Calu3 (cell line): ENCODE results near the gene FLOT2. TPM values are rescaled to one million over a fixed set of nuclear protein-coding genes. Genes with fewer than 3 reads are reported as not detected.
"Not testable (repeated sequence)": the region's sequence is repeated elsewhere in the genome, so short reads cannot be mapped to it uniquely, and the experiment has no call there.

Experiments
- BruUV-seq: library from RNA; stranded (reverse); fragments of 400-500 nt; replicated peaks from 2 replicates; lab custom pipeline; 2021; lab: Mats Ljungman, UMichigan
- CTCF ChIA-PET: fragments of 300-600 bp; sonication (Branson Sonifier 250); formaldehyde crosslinking; loops from one replicate; lab custom pipeline; 2022; ENCODE audit warnings: antibody characterized with exemption; lab: Charles Lee
- DNase-seq: peaks from one replicate; pipeline ENCODE4 v3.0.0; 2022
- H3K27ac Mint-ChIP-seq: one replicate; pipeline ENCODE4 v1.8.0; 2022; ENCODE audit warnings: mixed read lengths; ENCODE audit not compliant: unreplicated experiment
- H3K27me3 Mint-ChIP-seq: one replicate; pipeline ENCODE4 v1.8.0; 2022; ENCODE audit warnings: mixed read lengths; ENCODE audit not compliant: unreplicated experiment
- H3K36me3 Mint-ChIP-seq: one replicate; pipeline ENCODE4 v1.8.0; 2022; ENCODE audit warnings: mild to moderate bottlenecking, moderate library complexity, mixed read lengths; ENCODE audit not compliant: insufficient read depth, unreplicated experiment
- H3K4me1 Mint-ChIP-seq: one replicate; pipeline ENCODE4 v1.8.0; 2022; ENCODE audit warnings: mild to moderate bottlenecking, low read depth, mixed read lengths; ENCODE audit not compliant: unreplicated experiment
- H3K4me3 Mint-ChIP-seq: one replicate; pipeline ENCODE4 v1.8.0; 2022; ENCODE audit warnings: mild to moderate bottlenecking, low read depth, moderate library complexity, mixed read lengths; ENCODE audit not compliant: unreplicated experiment
- H3K9me3 Mint-ChIP-seq: one replicate; pipeline ENCODE4 v1.8.0; 2022; ENCODE audit warnings: low read depth, mixed read lengths; ENCODE audit not compliant: unreplicated experiment
- CTCF ChIP-seq: fragments of 200-600 bp; IDR thresholded peaks from one replicate; pipeline ENCODE4 v1.8.0; 2022; ENCODE audit warnings: antibody characterized with exemption; ENCODE audit not compliant: unreplicated experiment
- intact Hi-C: fragments of 100-400 bp; cut with micrococcal nuclease; formaldehyde crosslinking; loops from one replicate; pipeline ENCODE4 v1.10.0; 2022; ENCODE audit not compliant: unreplicated experiment
- total RNA-seq: library from RNA; stranded (reverse); gene quantifications from 2 replicates; pipeline ENCODE4 v1.2.3, GENCODE V29; 2022

FLOT2 gene
- total RNA-seq, 1 experiment from 2014 or later: 152 TPM

GRCh38 chr17:28895794-28896447, 1.6 kb downstream of the FLOT2 start:
- CTCF ChIA-PET: interaction anchor here (0.7 kb wide), 1 partner anchor 17 kb away, joined by 3 read pairs; no protein-coding TSS in a partner anchor
- Mint-ChIP-seq H3K4me3 (peak overlapping the region; percentile 93), H3K27ac (peak overlapping the region; percentile 34), H3K9me3 (no peaks in the 10 kb centered on the region), H3K4me1 (peaks cover 25% of the 10 kb centered on the region), H3K36me3 (peaks cover 36% of the 10 kb centered on the region), H3K27me3 (no peaks in the 10 kb centered on the region)
- no peak for DNase-seq
- TF ChIP-seq CTCF: no peak
- no TSS peak for BruUV-seq
- intact Hi-C loops: no loop called here

- Mint-ChIP-seq H3K36me3 (peaks cover 39% of the 10 kb centered on the region), H3K4me1 (peaks cover 25% of the 10 kb centered on the region), H3K4me3 (peak overlapping the region; percentile 10), H3K27ac (peak overlapping the region; percentile 33)
- H3K27me3 Mint-ChIP-seq, H3K9me3 Mint-ChIP-seq, intact Hi-C loops, BruUV-seq, DNase-seq: not testable (repeated sequence)
- CTCF ChIA-PET: interaction anchor here (0.7 to 1.6 kb wide), 4 partner anchors 52 to 342 kb away, joined by 4 to 6 read pairs (median 4); partner anchors contain the start of gene PHF12
These were observed 4.0 kb downstream of the FLOT2 start for GRCh38 chr17:28893248-28894183.

GRCh38 chr17:28892024-28892423, 5.5 kb downstream of the FLOT2 start:
- BruUV-seq: no TSS peak
- intact Hi-C loops: no loop called here
- no peak overlapping the region for H3K27ac Mint-ChIP-seq
- no peaks in the 10 kb centered on the region for H3K27me3 Mint-ChIP-seq
- H3K36me3 Mint-ChIP-seq: peaks cover 27% of the 10 kb centered on the region
- H3K4me1 Mint-ChIP-seq: peaks cover 25% of the 10 kb centered on the region
- CTCF ChIA-PET: interaction anchor here (0.6 to 1.6 kb wide), 3 partner anchors 60 to 358 kb away, joined by 3 to 6 read pairs (median 5); partner anchors contain the start of gene PHF12
- H3K4me3 Mint-ChIP-seq: no peak overlapping the region
- no peaks in the 10 kb centered on the region for H3K9me3 Mint-ChIP-seq
- DNase-seq: no peak
- no peak for TF ChIP-seq CTCF

- Mint-ChIP-seq H3K27ac (no peak overlapping the region), H3K9me3 (no peaks in the 10 kb centered on the region), H3K36me3 (peaks cover 19% of the 10 kb centered on the region), H3K4me3 (no peak overlapping the region), H3K27me3 (no peaks in the 10 kb centered on the region), H3K4me1 (peaks cover 22% of the 10 kb centered on the region)
- BruUV-seq: no TSS peak
- no peak for TF ChIP-seq CTCF
- DNase-seq: no peak
- CTCF ChIA-PET: no interaction called here
- intact Hi-C loops: no loop called here
These were observed 6.3 kb downstream of the FLOT2 start for GRCh38 chr17:28891201-28891600.
